ENCODE data around the gene CTNNA3.

The CTNNA3 gene

GRCh38 chr10:67141300-67141699 lies 554.7 kb downstream of the CTNNA3 start:
- H3K4me1 ChIP-seq (ENCODE audit: control insufficient read depth, insufficient read depth, low read length, poor library complexity, severe bottlenecking), result no peaks in the 10 kb centered on the region
- H3K9me3 ChIP-seq (ENCODE audit: control insufficient read depth, low read length), result no peaks in the 10 kb centered on the region
- H3K27me3 ChIP-seq (replicated peaks; ENCODE audit: control insufficient read depth, insufficient read depth, low read length, poor library complexity, severe bottlenecking), result no peaks in the 10 kb centered on the region
- DNase-seq, result no peak
- no peak overlapping the region for H3K27ac ChIP-seq (ENCODE audit: insufficient read depth, low read length, poor library complexity, severe bottlenecking)
- H3K36me3 ChIP-seq (ENCODE audit: control insufficient read depth, insufficient read depth, low read length), result no peaks in the 10 kb centered on the region
- H3K4me3 ChIP-seq (ENCODE audit: insufficient read depth, low read depth, low read length, poor library complexity, severe bottlenecking), result no peak overlapping the region

- Histone ChIP-seq H3K9me3 (ENCODE audit: control insufficient read depth, low read length) (no peaks in the 10 kb centered on the region), H3K27me3 (replicated peaks; ENCODE audit: control insufficient read depth, insufficient read depth, low read length, poor library complexity, severe bottlenecking) (no peaks in the 10 kb centered on the region), H3K27ac (ENCODE audit: insufficient read depth, low read length, poor library complexity, severe bottlenecking) (no peak overlapping the region), H3K36me3 (ENCODE audit: control insufficient read depth, insufficient read depth, low read length) (no peaks in the 10 kb centered on the region), H3K4me1 (ENCODE audit: control insufficient read depth, insufficient read depth, low read length, poor library complexity, severe bottlenecking) (no peaks in the 10 kb centered on the region), H3K4me3 (ENCODE audit: insufficient read depth, low read depth, low read length, poor library complexity, severe bottlenecking) (no peak overlapping the region)
- no peak for DNase-seq
These were observed 555.4 kb downstream of the CTNNA3 start for GRCh38 chr10:67140641-67141040.

GRCh38 chr10:67127441-67127840 lies 568.6 kb downstream of the CTNNA3 start:
- Histone ChIP-seq H3K4me3 (ENCODE audit: insufficient read depth, low read depth, low read length, poor library complexity, severe bottlenecking) (no peak overlapping the region), H3K4me1 (ENCODE audit: control insufficient read depth, insufficient read depth, low read length, poor library complexity, severe bottlenecking) (no peaks in the 10 kb centered on the region), H3K27me3 (replicated peaks; ENCODE audit: control insufficient read depth, insufficient read depth, low read length, poor library complexity, severe bottlenecking) (no peaks in the 10 kb centered on the region), H3K27ac (ENCODE audit: insufficient read depth, low read length, poor library complexity, severe bottlenecking) (no peak overlapping the region), H3K9me3 (ENCODE audit: control insufficient read depth, low read length) (no peaks in the 10 kb centered on the region), H3K36me3 (ENCODE audit: control insufficient read depth, insufficient read depth, low read length) (no peaks in the 10 kb centered on the region)
- DNase-seq, result no peak

GRCh38 chr10:67119651-67120050 lies 576.3 kb downstream of the CTNNA3 start:
- Histone ChIP-seq H3K27me3 (replicated peaks; ENCODE audit: control insufficient read depth, insufficient read depth, low read length, poor library complexity, severe bottlenecking) (no peaks in the 10 kb centered on the region), H3K4me1 (ENCODE audit: control insufficient read depth, insufficient read depth, low read length, poor library complexity, severe bottlenecking) (no peaks in the 10 kb centered on the region), H3K4me3 (ENCODE audit: insufficient read depth, low read depth, low read length, poor library complexity, severe bottlenecking) (no peak overlapping the region), H3K9me3 (ENCODE audit: control insufficient read depth, low read length) (no peaks in the 10 kb centered on the region), H3K27ac (ENCODE audit: insufficient read depth, low read length, poor library complexity, severe bottlenecking) (no peak overlapping the region), H3K36me3 (ENCODE audit: control insufficient read depth, insufficient read depth, low read length) (no peaks in the 10 kb centered on the region)
- DNase-seq, result no peak

- no peak for DNase-seq
- H3K4me3 ChIP-seq (ENCODE audit: insufficient read depth, low read depth, low read length, poor library complexity, severe bottlenecking), result no peak overlapping the region
- H3K4me1 ChIP-seq (ENCODE audit: control insufficient read depth, insufficient read depth, low read length, poor library complexity, severe bottlenecking), result no peaks in the 10 kb centered on the region
- no peaks in the 10 kb centered on the region for H3K36me3 ChIP-seq (ENCODE audit: control insufficient read depth, insufficient read depth, low read length)
- H3K9me3 ChIP-seq (ENCODE audit: control insufficient read depth, low read length), result no peaks in the 10 kb centered on the region
- no peak overlapping the region for H3K27ac ChIP-seq (ENCODE audit: insufficient read depth, low read length, poor library complexity, severe bottlenecking)
- H3K27me3 ChIP-seq (replicated peaks; ENCODE audit: control insufficient read depth, insufficient read depth, low read length, poor library complexity, severe bottlenecking), result no peaks in the 10 kb centered on the region
These were observed 580.0 kb downstream of the CTNNA3 start for GRCh38 chr10:67115972-67116371.

- no peak overlapping the region for H3K27ac ChIP-seq (ENCODE audit: insufficient read depth, low read length, poor library complexity, severe bottlenecking)
- no peaks in the 10 kb centered on the region for H3K4me1 ChIP-seq (ENCODE audit: control insufficient read depth, insufficient read depth, low read length, poor library complexity, severe bottlenecking)
- no peaks in the 10 kb centered on the region for H3K36me3 ChIP-seq (ENCODE audit: control insufficient read depth, insufficient read depth, low read length)
- no peak overlapping the region for H3K4me3 ChIP-seq (ENCODE audit: insufficient read depth, low read depth, low read length, poor library complexity, severe bottlenecking)
- no peaks in the 10 kb centered on the region for H3K27me3 ChIP-seq (replicated peaks; ENCODE audit: control insufficient read depth, insufficient read depth, low read length, poor library complexity, severe bottlenecking)
- DNase-seq, result no peak
- no peaks in the 10 kb centered on the region for H3K9me3 ChIP-seq (ENCODE audit: control insufficient read depth, low read length)
These were observed 581.0 kb downstream of the CTNNA3 start for GRCh38 chr10:67114945-67115344.

GRCh38 chr10:67112765-67113164 lies 583.2 kb downstream of the CTNNA3 start:
- no peaks in the 10 kb centered on the region for H3K36me3 ChIP-seq (ENCODE audit: control insufficient read depth, insufficient read depth, low read length)
- no peak overlapping the region for H3K4me3 ChIP-seq (ENCODE audit: insufficient read depth, low read depth, low read length, poor library complexity, severe bottlenecking)
- H3K27ac ChIP-seq (ENCODE audit: insufficient read depth, low read length, poor library complexity, severe bottlenecking), result no peak overlapping the region
- H3K4me1 ChIP-seq (ENCODE audit: control insufficient read depth, insufficient read depth, low read length, poor library complexity, severe bottlenecking), result no peaks in the 10 kb centered on the region
- no peak for DNase-seq
- no peaks in the 10 kb centered on the region for H3K27me3 ChIP-seq (replicated peaks; ENCODE audit: control insufficient read depth, insufficient read depth, low read length, poor library complexity, severe bottlenecking)
- H3K9me3 ChIP-seq (ENCODE audit: control insufficient read depth, low read length), result no peaks in the 10 kb centered on the region

- no peak for DNase-seq
- Histone ChIP-seq H3K4me1 (ENCODE audit: control insufficient read depth, insufficient read depth, low read length, poor library complexity, severe bottlenecking) (no peaks in the 10 kb centered on the region), H3K4me3 (ENCODE audit: insufficient read depth, low read depth, low read length, poor library complexity, severe bottlenecking) (no peak overlapping the region), H3K27me3 (replicated peaks; ENCODE audit: control insufficient read depth, insufficient read depth, low read length, poor library complexity, severe bottlenecking) (no peaks in the 10 kb centered on the region), H3K27ac (ENCODE audit: insufficient read depth, low read length, poor library complexity, severe bottlenecking) (no peak overlapping the region), H3K9me3 (ENCODE audit: control insufficient read depth, low read length) (no peaks in the 10 kb centered on the region), H3K36me3 (ENCODE audit: control insufficient read depth, insufficient read depth, low read length) (no peaks in the 10 kb centered on the region)
These were observed 585.7 kb downstream of the CTNNA3 start for GRCh38 chr10:67110286-67110685.

GRCh38 chr10:67107670-67108069 lies 588.3 kb downstream of the CTNNA3 start:
- Histone ChIP-seq H3K4me3 (ENCODE audit: insufficient read depth, low read depth, low read length, poor library complexity, severe bottlenecking) (no peak overlapping the region), H3K27ac (ENCODE audit: insufficient read depth, low read length, poor library complexity, severe bottlenecking) (no peak overlapping the region), H3K36me3 (ENCODE audit: control insufficient read depth, insufficient read depth, low read length) (no peaks in the 10 kb centered on the region), H3K4me1 (ENCODE audit: control insufficient read depth, insufficient read depth, low read length, poor library complexity, severe bottlenecking) (no peaks in the 10 kb centered on the region), H3K27me3 (replicated peaks; ENCODE audit: control insufficient read depth, insufficient read depth, low read length, poor library complexity, severe bottlenecking) (no peaks in the 10 kb centered on the region), H3K9me3 (ENCODE audit: control insufficient read depth, low read length) (no peaks in the 10 kb centered on the region)
- DNase-seq, result no peak

- Histone ChIP-seq H3K27ac (ENCODE audit: insufficient read depth, low read length, poor library complexity, severe bottlenecking) (no peak overlapping the region), H3K4me3 (ENCODE audit: insufficient read depth, low read depth, low read length, poor library complexity, severe bottlenecking) (no peak overlapping the region), H3K36me3 (ENCODE audit: control insufficient read depth, insufficient read depth, low read length) (no peaks in the 10 kb centered on the region), H3K4me1 (ENCODE audit: control insufficient read depth, insufficient read depth, low read length, poor library complexity, severe bottlenecking) (no peaks in the 10 kb centered on the region), H3K27me3 (replicated peaks; ENCODE audit: control insufficient read depth, insufficient read depth, low read length, poor library complexity, severe bottlenecking) (no peaks in the 10 kb centered on the region), H3K9me3 (ENCODE audit: control insufficient read depth, low read length) (no peaks in the 10 kb centered on the region)
- DNase-seq, result no peak
These were observed 595.0 kb downstream of the CTNNA3 start for GRCh38 chr10:67100951-67101350.

- H3K27me3 ChIP-seq (replicated peaks; ENCODE audit: control insufficient read depth, insufficient read depth, low read length, poor library complexity, severe bottlenecking), result no peaks in the 10 kb centered on the region
- no peak overlapping the region for H3K27ac ChIP-seq (ENCODE audit: insufficient read depth, low read length, poor library complexity, severe bottlenecking)
- no peaks in the 10 kb centered on the region for H3K9me3 ChIP-seq (ENCODE audit: control insufficient read depth, low read length)
- H3K4me3 ChIP-seq (ENCODE audit: insufficient read depth, low read depth, low read length, poor library complexity, severe bottlenecking), result no peak overlapping the region
- DNase-seq, result no peak
- no peaks in the 10 kb centered on the region for H3K4me1 ChIP-seq (ENCODE audit: control insufficient read depth, insufficient read depth, low read length, poor library complexity, severe bottlenecking)
- H3K36me3 ChIP-seq (ENCODE audit: control insufficient read depth, insufficient read depth, low read length), result no peaks in the 10 kb centered on the region
These were observed 597.5 kb downstream of the CTNNA3 start for GRCh38 chr10:67098461-67098860.
